GM18873 (cell line): ENCODE data around the gene PEX14.

Experiments
- ATAC-seq: cut with Tn5 transposase; IDR thresholded peaks from one replicate; pipeline ENCODE4 v1.9.1; 2021; ENCODE audit warnings: mild to moderate bottlenecking, moderate library complexity, moderate number of reproducible peaks; ENCODE audit not compliant: unreplicated experiment, low FRiP score

PEX14 gene

DNA sequence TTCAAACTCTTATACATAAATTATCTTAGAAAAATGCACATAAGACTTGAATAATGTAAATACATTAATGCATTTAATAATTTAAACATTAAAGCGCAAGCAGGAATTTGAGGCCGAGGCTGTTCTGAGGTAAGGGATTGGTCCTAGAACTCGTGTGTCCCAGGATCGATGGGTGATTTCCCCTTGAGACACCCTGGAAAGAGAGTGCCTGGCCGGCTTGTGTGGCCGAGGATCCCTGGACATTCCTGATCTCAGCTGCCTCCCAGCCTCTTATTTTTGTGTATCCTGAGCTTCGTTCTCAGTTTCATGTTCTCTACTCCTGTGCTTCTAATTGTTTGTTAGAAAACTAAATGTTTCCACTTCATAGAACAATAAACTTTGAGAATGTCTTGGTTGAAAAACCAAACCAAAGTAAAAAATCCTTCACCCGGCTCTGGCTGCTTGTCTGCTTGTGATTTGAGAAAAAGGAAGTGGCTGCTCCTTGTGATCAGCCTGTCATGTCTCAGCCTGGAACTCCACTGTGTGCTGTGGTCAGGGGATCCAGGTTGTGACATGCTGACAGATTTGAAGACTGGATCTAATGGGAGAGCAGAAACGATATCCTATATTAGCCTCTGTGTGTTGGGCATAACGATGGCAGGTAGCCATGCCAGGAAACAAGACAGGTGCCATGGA lies 40.7 kb downstream of the PEX14 start:
- ATAC-seq, result no peak

- ATAC-seq, result no peak
Measured at GRCh38 chr1:10515976-10516750, 41.4 kb downstream of the PEX14 start.

DNA sequence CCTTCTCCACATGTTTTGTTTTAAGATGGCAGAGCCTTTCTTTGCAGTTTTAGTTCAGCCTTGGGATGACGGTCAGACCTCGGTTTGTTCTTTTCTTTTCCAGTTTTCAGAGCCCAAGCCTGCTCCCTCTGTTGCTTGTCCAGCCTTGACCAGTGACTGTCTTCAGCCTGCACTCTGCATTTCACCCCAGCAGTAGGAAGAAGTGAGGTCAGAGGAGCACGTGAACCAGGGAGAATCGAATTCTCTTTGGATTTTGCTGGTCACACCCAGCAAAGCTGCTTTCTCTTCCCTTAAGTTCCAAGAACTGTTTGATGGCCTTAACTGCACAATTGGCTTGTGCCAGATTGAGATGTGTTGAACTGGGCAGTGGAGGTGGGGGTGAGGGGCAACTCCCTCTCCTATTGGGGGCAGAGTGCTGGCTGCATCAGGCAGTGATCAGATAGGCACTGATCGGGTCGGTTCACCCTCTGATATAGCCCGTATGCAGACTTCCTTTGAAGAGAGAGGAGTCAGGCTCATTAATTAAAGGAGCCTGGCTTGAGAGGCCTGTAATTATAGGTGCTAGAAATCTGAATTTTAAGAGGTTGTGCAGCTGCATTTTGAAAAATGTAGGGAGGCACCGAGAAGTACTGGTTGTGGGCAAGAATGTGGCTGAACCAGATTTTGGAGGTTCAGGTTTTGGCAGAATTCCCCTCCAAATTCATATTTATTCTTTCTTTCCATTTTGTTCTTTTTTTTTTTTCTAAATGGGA lies 42.4 kb downstream of the PEX14 start:
- no peak for ATAC-seq

GRCh38 chr1:10517677-10517982 lies 42.9 kb downstream of the PEX14 start:
- ATAC-seq, result no peak

DNA sequence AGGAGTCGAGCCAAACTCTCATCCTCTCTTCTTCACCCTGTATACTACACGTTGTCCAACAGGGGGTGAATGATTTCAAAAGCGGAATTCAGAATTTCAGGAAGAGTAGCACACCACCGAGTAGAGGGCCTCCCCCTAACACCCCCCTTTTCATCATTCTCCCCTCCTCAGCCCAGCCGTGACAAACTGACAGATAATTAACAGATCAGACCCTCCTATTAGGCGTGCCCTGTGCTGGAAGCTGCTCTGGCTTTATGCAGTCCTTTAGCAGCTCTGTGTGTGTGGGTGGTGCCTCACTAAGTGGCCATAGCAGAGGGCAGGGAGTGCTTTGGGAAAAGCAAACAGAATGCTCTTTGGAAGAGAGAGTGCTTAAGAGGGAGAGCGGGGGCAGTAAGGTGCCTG lies 44.3 kb downstream of the PEX14 start:
- ATAC-seq, result no peak

DNA sequence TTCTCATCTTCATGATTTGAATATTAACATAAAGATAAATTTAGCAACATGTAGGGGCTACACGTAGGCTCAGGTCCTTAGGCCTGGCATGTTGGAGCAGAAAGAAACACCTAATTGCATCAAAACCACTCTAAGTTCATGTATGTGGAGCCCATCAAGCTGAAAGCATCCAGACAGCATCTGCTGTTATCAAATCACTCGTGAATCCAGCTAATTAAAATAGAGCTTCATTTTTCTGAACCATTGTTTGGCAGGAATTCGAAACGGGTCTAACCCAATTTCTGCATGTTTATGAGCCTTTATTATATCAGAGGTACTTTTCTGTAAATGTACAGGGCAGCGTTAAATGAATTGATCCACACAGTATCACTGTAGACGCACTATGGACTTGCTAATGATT lies 45.7 kb downstream of the PEX14 start:
- no peak for ATAC-seq

GRCh38 chr1:10520952-10521351 lies 46.2 kb downstream of the PEX14 start:
- no peak for ATAC-seq

GRCh38 chr1:10521537-10522157 lies 46.9 kb downstream of the PEX14 start:
- ATAC-seq, result no peak

DNA sequence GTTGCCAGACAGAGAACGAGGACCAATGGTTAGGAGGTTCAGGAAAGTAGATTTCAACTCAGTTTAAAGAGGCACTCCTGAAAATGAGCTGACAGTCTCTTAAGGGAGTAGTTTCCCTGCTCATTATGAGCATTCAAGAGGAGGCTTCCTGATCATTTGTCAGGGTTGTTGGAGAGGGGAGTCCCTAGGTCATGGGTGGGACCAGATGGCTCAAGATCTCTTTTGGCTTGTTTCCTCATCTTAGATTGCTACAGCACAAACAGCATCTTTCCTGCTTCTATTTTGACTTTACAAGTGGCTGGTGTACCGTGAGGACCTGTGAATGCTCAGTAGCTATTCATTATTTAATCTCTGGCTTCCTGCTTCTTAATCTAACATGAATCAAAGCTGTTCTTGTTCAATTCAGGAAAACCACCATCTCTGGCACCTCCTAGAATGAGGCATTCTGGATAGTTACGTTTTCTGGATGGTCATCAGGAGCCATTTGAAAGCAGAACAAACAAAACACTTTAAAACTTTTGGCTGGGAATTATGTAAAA lies 47.6 kb downstream of the PEX14 start:
- no peak for ATAC-seq

GRCh38 chr1:10525208-10525607 lies 50.5 kb downstream of the PEX14 start:
- ATAC-seq, result no peak

- no peak for ATAC-seq
Measured at GRCh38 chr1:10528066-10529014, 53.6 kb downstream of the PEX14 start.

DNA sequence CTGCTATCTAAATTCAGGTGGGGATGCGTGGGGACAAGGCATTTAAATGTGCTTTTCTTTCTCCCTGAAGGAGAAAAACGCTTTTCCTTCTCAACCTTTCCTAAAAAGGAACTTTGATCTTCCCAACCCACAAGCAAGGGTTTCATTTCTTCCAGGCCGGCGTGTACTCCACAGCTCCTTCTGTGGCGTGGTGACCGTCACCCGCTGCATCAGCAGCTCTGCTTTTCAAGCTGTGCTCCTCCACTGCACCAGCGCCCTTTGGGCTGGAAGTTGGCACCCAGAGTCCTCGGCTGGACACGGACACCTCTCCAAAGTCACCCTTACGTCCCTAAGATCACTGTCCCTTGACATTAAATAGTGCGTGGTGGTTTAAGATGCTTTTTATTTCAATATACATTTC lies 54.3 kb downstream of the PEX14 start:
- ATAC-seq, result no peak

DNA sequence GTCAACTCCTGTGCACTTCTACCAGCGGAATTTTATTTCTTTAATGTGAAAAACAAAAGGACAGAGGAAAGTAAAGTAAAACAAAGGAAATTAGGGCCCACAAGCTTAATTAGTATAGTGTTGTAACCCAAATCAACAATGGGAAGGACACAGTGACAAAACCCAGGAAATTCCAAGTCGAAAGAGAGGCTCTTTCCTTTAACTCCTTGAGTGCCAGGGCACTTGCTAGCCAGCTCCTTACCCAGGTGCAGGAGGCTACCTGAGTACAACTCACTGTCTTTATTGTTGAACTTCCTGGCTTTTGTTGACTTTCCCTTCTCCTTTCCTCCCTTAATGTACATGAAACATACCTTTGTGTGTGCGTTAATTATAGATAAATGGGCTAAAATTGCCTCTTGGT lies 55.0 kb downstream of the PEX14 start:
- ATAC-seq, result no peak

GRCh38 chr1:10530281-10530740 lies 55.6 kb downstream of the PEX14 start:
- ATAC-seq, result no peak

GRCh38 chr1:10530756-10531495 lies 56.2 kb downstream of the PEX14 start:
- ATAC-seq, result no peak

DNA sequence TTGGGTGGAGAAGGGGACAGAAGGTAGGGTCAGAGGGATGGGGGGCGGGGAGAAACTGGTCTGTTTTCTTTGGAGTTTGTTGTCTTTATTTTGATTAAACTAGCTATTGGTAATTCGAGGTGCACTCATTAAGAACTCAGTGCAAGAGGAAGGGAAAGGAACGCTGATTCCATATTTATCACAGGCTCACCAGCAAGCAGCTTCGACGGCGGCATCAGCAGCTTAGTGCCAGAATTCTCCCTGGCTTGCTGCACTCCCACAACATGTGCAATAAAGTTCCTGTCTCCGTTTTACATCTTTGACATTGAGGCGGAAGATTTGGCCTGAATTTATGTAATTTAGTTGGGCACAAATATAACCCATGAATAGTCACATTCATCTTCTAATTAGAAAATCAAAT lies 57.6 kb downstream of the PEX14 start:
- no peak for ATAC-seq

GRCh38 chr1:10534519-10534918 lies 59.8 kb downstream of the PEX14 start:
- no peak for ATAC-seq

- ATAC-seq, result no peak
Measured at GRCh38 chr1:10536133-10536770, 61.5 kb downstream of the PEX14 start.
